Pericardium fibroblast (primary cell): Measurements from ENCODE around the gene HYDIN. TPM values are rescaled to one million over a fixed set of nuclear protein-coding genes. Genes with fewer than 3 reads are reported as not detected.

Source experiments
- total RNA-seq: library from RNA; depleted of rRNA; stranded (reverse); fragments of >200 nt; gene quantifications from 2 replicates; pipeline ENCODE4 v1.2.3, GENCODE V29; 2015

Gene HYDIN
- 3.1 TPM in 1 of 2 replicates, not detected in the other for total RNA-seq

DNA sequence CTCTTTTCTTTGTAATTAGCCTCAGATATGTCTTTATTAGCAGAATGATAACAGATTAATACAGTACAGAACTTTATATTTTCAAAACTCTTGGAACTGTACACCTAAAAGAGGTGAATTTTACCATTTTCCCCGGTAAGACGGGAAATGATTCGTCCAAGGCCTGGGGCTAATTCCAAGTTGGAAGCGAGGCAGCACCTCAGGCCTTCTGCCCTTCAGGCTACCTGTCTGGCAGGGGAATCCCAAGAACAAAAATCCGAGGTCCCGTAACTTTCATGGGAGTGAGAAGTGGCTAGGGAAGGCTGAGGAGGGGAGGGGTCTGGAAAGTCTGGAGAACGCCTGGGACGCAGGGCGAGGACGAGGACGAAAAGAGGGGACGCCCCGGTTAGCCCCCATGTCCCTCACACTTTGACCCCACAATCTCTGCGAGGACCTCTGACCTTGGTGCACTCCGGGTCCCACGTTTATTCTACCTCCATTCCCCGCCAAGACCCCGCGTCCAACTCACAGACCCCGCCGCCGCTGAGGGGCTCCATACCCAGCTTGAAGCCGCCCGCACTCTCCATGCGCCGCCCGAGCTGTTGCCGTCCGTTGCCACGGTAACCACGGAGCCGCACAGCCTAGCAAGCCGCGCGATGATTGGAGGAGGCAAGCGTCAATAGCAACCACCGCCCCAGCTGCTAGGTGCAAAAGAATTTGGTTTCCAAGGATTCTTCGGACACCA, at the start of gene HYDIN:
Gene HYDIN, minus strand, starts transcription at position 601 of the 724 bp plus-strand sequence. CDS start 43,827 bp downstream, outside the sequence.

DNA sequence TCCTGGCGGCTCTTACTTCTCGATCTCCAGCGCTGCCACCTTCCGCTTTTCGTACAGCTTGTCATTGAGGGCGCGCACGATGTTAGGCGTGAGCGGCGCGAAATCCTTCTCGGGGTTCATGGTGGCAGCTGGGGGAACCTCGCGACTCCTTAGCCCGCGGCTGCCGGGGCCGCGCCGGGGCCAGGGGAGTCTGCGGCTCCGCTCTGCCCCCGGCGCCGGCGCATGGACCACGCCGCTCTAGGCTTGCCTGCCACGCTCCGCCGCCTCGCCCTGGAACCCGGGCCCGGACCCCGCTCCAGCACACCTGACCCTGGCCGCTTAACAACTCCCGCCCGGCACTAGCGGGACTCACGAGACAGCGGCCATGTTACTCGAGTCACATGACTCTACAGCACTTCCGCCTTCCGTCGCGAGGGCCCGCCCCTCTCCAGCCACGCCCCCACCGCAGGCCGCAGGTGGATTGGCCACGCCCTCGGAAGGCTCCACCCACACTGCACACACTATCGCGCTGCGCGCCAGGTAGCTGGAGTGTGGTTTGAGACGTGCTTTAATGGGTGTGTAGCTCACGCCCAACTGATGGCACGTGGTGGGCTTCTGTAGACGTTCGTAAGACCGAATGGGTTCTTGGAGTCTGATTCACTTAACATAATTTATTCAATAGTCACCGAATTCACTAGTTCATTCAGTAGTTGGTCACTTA, 429.6 kb downstream of the HYDIN start, which contains the start of gene VAC14:
Gene VAC14, minus strand, starts transcription at position 378 of the 700 bp plus-strand sequence. Its CDS starts 258 bp downstream, at position 120.

Other genes with a start within 250 kb of the HYDIN start
- 14.1 and 24.7 TPM in 2 replicates for gene CMTR2, start 58.7 kb upstream of the HYDIN start, total RNA-seq
- 4.7 TPM in 1 of 2 replicates, not detected in the other for gene CALB2, start 128.0 kb upstream of the HYDIN start, total RNA-seq
- not detected in 2 replicates for gene TLE7, start 211.3 kb upstream of the HYDIN start, total RNA-seq
- gene ZNF23, start 231.5 kb upstream of the HYDIN start, total RNA-seq: 5.5 and 6.4 TPM in 2 replicates